Measurements from ENCODE around the gene EXOSC5.

- TF ChIP-seq GLMP (CRISPR knock-in tag; IDR thresholded peaks at IDR 0.05; ENCODE audit: borderline replicate concordance) (no peak), FOXJ3 (CRISPR knock-in tag; IDR thresholded peaks at IDR 0.05; ENCODE audit: borderline replicate concordance) (no peak; the same call in 1 of the 2 replicates), HMG20A (CRISPR knock-in tag; IDR thresholded peaks at IDR 0.05; ENCODE audit: borderline replicate concordance) (no peak)
Observed at GRCh38 chr19:41363753-41364523, 33.2 kb downstream of the EXOSC5 start, which contains the start of gene B9D2.
